GM19193 (cell line): ENCODE measurements around the gene IL3.

ENCODE experiments used
- POLR2A ChIP-seq: IDR thresholded peaks from 4 replicates; pipeline ENCODE4 v1.6.1; 2011; ENCODE audit not compliant: insufficient read depth, insufficient read length; ENCODE audit errors: extremely low read depth

The IL3 gene

GRCh38 chr5:132072070-132072469 lies 11.6 kb downstream of the IL3 start:
- TF ChIP-seq POLR2A = no peak

GRCh38 chr5:132072528-132072927 lies 12.1 kb downstream of the IL3 start:
- TF ChIP-seq POLR2A = no peak

DNA sequence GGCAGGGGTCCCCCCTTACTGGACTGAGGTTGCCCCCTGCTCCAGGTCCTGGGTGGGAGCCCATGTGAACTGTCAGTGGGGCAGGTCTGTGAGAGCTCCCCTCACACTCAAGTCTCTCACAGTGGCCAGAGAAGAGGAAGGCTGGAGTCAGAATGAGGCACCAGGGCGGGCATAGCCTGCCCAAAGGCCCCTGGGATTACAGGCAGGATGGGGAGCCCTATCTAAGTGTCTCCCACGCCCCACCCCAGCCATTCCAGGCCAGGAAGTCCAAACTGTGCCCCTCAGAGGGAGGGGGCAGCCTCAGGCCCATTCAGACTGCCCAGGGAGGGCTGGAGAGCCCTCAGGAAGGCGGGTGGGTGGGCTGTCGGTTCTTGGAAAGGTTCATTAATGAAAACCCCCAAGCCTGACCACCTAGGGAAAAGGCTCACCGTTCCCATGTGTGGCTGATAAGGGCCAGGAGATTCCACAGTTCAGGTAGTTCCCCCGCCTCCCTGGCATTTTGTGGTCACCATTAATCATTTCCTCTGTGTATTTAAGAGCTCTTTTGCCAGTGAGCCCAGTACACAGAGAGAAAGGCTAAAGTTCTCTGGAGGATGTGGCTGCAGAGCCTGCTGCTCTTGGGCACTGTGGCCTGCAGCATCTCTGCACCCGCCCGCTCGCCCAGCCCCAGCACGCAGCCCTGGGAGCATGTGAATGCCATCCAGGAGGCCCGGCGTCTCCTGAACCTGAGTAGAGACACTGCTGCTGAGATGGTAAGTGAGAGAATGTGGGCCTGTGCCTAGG lies 13.0 kb downstream of the IL3 start, which contains the start of gene CSF2:
CSF2 (plus strand) TSS at position 559 of the 783 bp plus-strand sequence; CDS start at position 594, 35 bp downstream.
- TF ChIP-seq POLR2A = no peak

DNA sequence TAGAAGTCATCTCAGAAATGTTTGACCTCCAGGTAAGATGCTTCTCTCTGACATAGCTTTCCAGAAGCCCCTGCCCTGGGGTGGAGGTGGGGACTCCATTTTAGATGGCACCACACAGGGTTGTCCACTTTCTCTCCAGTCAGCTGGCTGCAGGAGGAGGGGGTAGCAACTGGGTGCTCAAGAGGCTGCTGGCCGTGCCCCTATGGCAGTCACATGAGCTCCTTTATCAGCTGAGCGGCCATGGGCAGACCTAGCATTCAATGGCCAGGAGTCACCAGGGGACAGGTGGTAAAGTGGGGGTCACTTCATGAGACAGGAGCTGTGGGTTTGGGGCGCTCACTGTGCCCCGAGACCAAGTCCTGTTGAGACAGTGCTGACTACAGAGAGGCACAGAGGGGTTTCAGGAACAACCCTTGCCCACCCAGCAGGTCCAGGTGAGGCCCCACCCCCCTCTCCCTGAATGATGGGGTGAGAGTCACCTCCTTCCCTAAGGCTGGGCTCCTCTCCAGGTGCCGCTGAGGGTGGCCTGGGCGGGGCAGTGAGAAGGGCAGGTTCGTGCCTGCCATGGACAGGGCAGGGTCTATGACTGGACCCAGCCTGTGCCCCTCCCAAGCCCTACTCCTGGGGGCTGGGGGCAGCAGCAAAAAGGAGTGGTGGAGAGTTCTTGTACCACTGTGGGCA lies 13.8 kb downstream of the IL3 start:
- no peak for TF ChIP-seq POLR2A

DNA sequence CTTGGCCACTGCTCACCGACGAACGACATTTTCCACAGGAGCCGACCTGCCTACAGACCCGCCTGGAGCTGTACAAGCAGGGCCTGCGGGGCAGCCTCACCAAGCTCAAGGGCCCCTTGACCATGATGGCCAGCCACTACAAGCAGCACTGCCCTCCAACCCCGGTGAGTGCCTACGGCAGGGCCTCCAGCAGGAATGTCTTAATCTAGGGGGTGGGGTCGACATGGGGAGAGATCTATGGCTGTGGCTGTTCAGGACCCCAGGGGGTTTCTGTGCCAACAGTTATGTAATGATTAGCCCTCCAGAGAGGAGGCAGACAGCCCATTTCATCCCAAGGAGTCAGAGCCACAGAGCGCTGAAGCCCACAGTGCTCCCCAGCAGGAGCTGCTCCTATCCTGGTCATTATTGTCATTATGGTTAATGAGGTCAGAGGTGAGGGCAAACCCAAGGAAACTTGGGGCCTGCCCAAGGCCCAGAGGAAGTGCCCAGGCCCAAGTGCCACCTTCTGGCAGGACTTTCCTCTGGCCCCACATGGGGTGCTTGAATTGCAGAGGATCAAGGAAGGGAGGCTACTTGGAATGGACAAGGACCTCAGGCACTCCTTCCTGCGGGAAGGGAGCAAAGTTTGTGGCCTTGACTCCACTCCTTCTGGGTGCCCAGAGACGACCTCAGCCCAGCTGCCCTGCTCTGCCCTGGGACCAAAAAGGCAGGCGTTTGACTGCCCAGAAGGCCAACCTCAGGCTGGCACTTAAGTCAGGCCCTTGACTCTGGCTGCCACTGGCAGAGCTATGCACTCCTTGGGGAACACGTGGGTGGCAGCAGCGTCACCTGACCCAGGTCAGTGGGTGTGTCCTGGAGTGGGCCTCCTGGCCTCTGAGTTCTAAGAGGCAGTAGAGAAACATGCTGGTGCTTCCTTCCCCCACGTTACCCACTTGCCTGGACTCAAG lies 14.6 kb downstream of the IL3 start:
- TF ChIP-seq POLR2A = no peak

- no peak for TF ChIP-seq POLR2A
Measured at GRCh38 chr5:132075719-132076077, 15.2 kb downstream of the IL3 start.

GRCh38 chr5:132076202-132076830 lies 15.9 kb downstream of the IL3 start:
- no peak for TF ChIP-seq POLR2A

GRCh38 chr5:132076983-132077382 lies 16.5 kb downstream of the IL3 start:
- no peak for TF ChIP-seq POLR2A

DNA sequence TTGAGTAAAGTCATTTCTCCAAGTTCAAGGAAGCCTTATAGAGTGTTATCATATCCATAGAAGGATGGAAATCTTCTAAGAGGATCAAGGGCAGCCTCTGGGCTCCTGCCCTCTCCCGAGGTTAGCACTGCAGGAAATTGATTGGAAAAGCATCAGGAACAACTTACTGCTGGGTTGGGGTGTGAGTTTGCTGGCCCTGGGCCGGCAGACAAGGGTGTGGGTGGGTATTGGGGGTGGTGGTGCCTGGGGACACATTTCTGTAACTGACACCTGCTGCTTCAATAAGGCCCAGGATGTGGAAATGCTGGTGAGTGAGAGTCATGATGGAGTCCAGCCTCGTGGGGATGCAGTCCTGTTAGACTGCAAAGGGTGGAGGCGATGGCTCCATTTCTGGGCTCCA lies 18.6 kb downstream of the IL3 start:
- no peak for TF ChIP-seq POLR2A

GRCh38 chr5:132079619-132080018 lies 19.2 kb downstream of the IL3 start:
- TF ChIP-seq POLR2A = no peak

GRCh38 chr5:132080595-132080994 lies 20.1 kb downstream of the IL3 start:
- no peak for TF ChIP-seq POLR2A

GRCh38 chr5:132081458-132081857 lies 21.0 kb downstream of the IL3 start:
- no peak for TF ChIP-seq POLR2A

- TF ChIP-seq POLR2A = no peak
Measured at GRCh38 chr5:132082329-132083023, 22.0 kb downstream of the IL3 start.

DNA sequence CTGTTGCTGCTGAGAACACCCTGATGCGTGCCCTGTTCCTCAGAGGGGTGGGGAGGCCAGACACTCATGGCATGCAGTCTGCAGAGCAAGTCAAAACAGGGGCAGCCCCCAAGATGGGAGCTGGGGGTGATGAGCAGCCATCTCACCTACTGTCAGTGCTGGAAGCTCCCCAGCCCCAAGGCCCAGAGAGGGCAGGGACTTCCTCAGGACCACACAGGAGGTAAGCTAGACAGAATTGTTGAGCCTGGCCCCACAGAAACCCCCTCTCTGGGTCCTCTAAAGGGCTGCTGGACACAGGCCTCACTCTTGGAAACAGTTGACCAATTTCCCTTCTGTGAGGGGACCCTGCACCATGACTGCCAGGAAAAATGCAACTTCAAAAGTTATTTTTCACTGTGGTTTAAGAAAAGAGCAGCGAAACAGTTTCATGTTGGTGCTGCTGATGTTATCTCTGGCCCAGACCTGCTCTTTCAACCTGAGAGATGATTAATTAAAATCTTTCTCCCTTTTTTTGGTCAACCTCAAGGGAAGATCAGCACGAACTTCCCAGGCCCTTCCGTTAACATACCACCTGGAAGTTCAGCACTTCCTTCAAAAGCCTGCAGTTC lies 22.7 kb downstream of the IL3 start:
- no peak for TF ChIP-seq POLR2A
